HTERT RPE-1 (cell line): ENCODE results near the gene MORF4L1.
"Not testable (repeated sequence)": the region's sequence is repeated elsewhere in the genome, so short reads cannot be mapped to it uniquely, and the experiment has no call there.

Experiments used
- in situ Hi-C: fragments of 300-500 bp; cut with MboI; formaldehyde crosslinking; loops from 4 replicates; pipeline ENCODE4 v1.14.3; 2020; ENCODE audit warnings: low sequenced_read_pairs

Gene MORF4L1

GRCh38 chr15:78898540-78898939 is 25.9 kb downstream of the MORF4L1 start:
- in situ Hi-C loops: no loop called here

DNA sequence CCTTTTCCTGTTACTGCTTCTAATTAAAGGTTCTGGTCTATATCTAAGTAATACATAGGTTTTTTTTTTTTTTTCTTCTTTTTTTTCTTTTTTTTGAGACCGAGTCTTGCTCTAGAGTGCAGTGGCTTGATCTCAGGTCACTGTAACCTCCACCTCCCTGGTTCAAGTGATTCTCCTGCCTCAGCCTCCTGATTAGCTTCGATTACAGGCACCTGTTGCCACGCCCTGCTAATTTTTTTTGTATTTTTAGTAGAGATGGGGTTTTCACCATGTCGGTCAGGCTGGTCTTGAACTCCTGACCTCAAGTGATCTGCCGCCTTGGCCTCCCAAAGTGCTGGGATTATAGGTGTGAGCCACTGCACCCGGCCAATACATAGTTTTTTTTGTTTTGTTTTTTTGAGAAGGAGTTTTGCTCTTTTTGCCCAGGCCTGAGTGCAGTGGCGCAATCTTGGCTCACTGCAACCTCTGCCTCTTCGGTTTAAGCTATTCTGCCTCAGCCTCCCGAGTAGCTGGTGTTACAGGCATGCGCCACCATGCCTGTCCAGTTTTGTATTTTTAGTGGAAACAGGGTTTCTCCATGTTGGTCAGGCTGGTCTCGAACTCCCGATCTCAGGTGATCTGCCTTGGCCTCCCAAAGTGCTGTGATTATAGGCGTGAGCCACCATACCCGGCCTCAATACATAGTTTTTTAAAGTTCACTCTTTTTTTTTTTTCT is 28.3 kb downstream of the MORF4L1 start:
- in situ Hi-C loops: not testable (repeated sequence)

DNA sequence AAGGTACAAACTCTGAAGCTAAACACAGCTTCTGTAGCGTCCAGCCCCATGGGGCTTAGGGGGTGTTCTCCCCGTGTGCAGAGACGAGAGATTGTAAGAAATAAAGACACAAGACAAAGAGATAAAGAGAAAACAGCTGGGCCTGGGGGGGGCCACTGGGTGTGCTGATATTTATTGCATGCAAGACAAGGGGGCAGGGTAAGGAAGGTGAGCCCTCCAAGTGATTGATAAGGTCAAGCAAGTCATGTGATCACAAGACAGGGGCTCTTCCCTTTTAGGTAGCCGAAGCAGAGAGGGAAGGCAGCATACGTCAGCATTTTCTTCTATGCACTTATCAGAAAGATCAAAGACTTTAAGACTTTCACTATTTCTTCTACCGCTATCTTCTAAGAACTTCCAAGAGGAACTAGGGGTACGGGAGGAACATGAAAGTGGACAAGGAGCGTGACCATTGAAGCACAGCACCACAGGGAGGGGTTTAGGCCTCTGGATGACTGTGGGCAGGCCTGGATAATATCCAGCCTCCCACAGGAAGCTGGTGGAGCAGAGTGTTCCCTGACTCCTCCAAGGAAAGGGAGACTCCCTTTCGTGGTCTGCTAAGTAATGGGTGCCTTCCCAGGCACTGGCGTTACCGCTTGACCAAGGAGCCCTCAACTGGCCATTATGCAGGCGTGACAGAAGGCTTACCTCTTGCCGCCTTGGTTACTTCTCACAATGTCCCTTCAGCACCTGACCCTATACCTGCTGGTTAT is 29.8 kb downstream of the MORF4L1 start:
- in situ Hi-C loops: not testable (repeated sequence)

GRCh38 chr15:78904599-78905358 is 32.1 kb downstream of the MORF4L1 start:
- in situ Hi-C loops: no loop called here

GRCh38 chr15:78906316-78906620 is 33.6 kb downstream of the MORF4L1 start:
- in situ Hi-C loops: no loop called here

GRCh38 chr15:78907577-78907976 is 34.9 kb downstream of the MORF4L1 start:
- in situ Hi-C loops: no loop called here

GRCh38 chr15:78909160-78909695 is 36.5 kb downstream of the MORF4L1 start:
- in situ Hi-C loops: no loop called here

DNA sequence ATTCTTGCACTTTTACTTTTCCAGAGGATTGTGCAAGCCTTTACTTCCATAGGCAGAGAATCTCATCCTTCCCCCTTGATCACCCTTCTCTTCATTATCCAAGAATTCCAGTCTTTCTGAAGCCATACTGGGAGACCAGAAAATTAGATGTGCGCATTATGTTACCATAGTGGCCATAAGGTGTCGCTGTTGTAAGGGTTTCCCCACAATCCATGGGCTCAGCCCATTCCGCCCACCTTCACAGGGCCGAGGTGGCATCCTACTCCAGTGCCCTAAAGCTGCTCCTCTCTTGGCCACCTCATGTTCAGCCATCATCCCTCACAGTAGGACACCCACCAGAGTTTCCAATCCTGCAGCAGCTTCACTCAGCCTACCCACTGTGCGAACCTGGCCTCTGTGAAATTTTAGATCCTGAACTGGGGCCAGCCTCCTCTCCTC is 37.1 kb downstream of the MORF4L1 start:
- in situ Hi-C loops: no loop called here

DNA sequence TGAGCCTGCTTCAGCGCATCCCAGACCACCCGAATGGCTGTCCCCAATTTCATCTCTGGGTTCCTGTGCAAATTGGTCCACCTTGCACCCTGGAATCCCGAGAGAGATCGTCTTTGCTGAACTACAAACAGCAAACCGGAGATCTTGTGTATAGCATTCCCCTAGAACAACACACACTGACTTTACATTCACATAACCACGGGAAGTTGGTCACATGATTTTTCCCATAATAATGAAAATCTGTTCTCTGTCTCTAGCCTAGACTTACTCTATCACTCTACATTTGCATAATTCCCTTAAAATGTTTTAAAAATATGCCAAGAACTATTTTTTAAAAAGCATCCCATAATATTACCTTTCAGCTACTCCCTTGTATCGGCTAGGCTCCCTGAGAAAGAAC is 37.6 kb downstream of the MORF4L1 start:
- in situ Hi-C loops: no loop called here

DNA sequence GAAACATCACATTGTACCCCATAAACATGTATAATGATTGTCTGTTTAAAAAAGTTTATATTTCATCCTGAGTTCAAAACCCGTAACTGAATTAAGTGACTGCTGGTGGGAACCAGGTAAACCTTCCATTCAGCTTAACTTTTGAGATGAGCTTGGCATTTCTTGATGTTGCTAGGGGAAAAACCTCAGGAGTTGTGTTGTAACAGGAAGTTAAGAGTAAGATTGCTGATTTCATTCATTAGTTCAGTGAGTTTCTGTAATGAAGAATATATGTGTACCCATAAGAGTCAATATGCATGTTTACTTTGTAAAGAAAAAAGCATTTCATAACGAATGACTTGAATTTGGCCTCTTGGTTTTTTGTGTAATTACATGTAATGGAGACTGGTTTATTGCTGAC is 39.6 kb downstream of the MORF4L1 start:
- in situ Hi-C loops: no loop called here

- in situ Hi-C loops: no loop called here
Observed at GRCh38 chr15:78913012-78913411, 40.3 kb downstream of the MORF4L1 start.

DNA sequence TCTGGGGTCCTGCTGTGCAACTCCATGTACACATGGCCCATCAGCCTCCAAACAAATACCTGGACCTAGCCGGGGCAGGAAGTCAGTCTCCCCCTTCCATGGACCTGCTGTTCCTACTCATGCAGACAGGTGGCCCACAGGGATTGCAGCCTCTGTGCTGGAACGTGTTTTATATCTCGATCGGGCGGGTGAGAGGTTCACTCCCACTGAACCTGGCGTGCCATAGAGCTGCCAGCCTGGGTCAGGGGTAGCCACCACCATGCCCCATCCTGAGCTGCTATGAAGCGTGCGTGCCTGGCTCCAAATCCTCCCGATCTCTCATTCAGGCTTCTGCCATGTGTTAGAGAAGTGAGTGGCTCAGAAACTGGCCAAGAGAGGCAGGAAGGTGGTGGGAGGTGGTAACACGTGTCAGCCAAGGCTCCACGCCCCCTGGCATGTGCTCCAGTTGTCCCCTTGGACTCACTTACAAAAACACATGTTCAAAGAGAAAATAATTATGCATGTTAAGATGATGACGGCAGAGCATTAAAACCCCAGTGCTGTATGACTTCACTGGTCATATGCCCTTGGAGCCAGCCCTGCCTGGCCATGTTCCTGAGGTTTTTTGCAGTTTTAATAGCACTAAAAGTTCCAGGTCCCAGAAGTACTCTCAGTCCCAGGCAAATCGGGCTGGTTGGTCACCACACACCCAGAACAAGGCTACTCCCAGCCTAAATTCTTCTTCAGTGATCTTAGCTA is 41.5 kb downstream of the MORF4L1 start:
- in situ Hi-C loops: no loop called here

GRCh38 chr15:78915341-78916087 is 42.8 kb downstream of the MORF4L1 start:
- in situ Hi-C loops: no loop called here

GRCh38 chr15:78916088-78916487 is 43.4 kb downstream of the MORF4L1 start:
- in situ Hi-C loops: no loop called here

GRCh38 chr15:78917888-78918287 is 45.2 kb downstream of the MORF4L1 start:
- in situ Hi-C loops: no loop called here

- in situ Hi-C loops: no loop called here
Observed at GRCh38 chr15:78921517-78921916, 48.8 kb downstream of the MORF4L1 start.

DNA sequence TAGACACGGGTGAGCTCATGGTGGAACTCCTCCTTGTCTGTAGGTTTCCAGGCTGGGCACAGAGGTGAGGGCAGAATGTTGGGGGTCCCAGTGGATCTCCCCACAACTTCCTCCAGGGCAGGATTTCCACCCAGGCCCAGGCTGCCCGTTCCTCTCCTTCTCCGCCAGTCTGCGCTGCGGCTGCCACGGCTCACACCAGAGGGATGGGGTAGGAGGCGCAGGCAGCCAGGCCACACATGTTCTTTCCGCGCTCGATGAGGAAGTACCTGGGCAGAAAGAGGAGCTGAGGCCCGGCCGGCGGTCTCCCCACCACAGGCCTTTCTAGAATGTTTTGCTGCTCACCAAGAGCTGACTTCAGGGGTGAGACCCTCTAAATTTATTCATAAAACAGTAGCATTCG is 49.2 kb downstream of the MORF4L1 start:
- in situ Hi-C loops: no loop called here

DNA sequence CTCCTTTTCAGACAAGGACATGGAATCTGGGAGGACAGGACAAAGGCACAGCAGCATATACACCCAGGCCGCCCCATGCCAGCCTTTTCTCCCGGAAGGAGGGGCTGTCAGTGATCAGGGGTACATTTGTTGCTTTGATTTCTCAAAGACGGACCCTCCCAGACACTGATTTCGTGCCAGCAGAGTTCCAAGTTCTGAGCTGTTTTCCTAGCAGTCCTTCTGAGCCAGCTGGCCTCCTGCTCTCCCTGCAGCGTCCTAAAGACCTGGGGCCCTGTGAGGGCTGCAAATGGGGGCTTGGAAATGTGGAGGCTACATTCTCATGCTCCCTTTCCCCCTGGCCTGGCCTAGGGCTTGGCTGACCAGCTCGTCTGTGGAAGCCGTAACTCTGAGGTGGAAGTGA is 49.8 kb downstream of the MORF4L1 start:
- in situ Hi-C loops: no loop called here

- in situ Hi-C loops: no loop called here
Observed at GRCh38 chr15:78923015-78923414, 50.3 kb downstream of the MORF4L1 start.
